Skeletal muscle cell (primary cell): ENCODE data around the gene PCNA.
"Not testable (repeated sequence)": the region's sequence is repeated elsewhere in the genome, so short reads cannot be mapped to it uniquely, and the experiment has no call there.

Source experiments
- DNase-seq: peaks from one replicate; pipeline ENCODE4 v3.0.0-alpha.2; 2010; ENCODE audit warnings: low read depth
- H3K4me3 ChIP-seq: 2 replicates; pipeline ENCODE4 v1.5.1; 2011; ENCODE audit warnings: low read depth, mild to moderate bottlenecking, control low read depth, low read length, moderate library complexity

Gene PCNA

GRCh38 chr20:5109276-5109675 is 10.5 kb downstream of the PCNA start:
- H3K4me3 ChIP-seq: no peak overlapping the region
- DNase-seq: no peak

GRCh38 chr20:5104479-5104878 is 15.3 kb downstream of the PCNA start:
- no peak for DNase-seq
- no peak overlapping the region for H3K4me3 ChIP-seq

GRCh38 chr20:5100684-5101347 is 18.9 kb downstream of the PCNA start:
- no peak overlapping the region for H3K4me3 ChIP-seq
- peak; percentile 8 for DNase-seq

- not testable (repeated sequence) for DNase-seq, H3K4me3 ChIP-seq
Measured at GRCh38 chr20:5099909-5100308, 19.8 kb downstream of the PCNA start.

- DNase-seq, H3K4me3 ChIP-seq: not testable (repeated sequence)
Measured at GRCh38 chr20:5099009-5099408, 20.7 kb downstream of the PCNA start.

- DNase-seq: no peak
- no peak overlapping the region for H3K4me3 ChIP-seq
Measured at GRCh38 chr20:5096463-5096862, 23.3 kb downstream of the PCNA start.

DNA sequence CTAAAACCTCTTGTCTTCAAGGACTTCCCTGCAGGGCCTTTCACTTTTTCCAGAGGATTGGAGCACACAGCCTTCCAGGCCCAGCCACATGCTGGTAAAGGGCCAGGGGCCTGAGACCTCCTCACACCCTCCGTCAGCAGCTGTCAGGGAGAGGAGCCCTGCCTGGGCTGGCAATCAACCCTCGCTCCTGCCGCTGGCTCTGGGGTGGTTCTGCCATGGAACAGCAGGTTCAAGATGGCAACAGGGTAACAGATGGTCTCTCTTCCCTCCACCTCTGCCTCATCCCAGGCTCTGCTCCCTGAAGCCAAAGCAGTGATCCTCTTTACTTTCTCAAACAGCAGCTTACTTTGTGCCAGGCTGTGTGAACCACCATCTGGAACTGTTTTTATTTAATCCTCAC is 23.8 kb downstream of the PCNA start:
- no peak for DNase-seq
- H3K4me3 ChIP-seq: no peak overlapping the region

- no peak for DNase-seq
- H3K4me3 ChIP-seq: no peak overlapping the region
Measured at GRCh38 chr20:5095454-5095853, 24.3 kb downstream of the PCNA start.

DNA sequence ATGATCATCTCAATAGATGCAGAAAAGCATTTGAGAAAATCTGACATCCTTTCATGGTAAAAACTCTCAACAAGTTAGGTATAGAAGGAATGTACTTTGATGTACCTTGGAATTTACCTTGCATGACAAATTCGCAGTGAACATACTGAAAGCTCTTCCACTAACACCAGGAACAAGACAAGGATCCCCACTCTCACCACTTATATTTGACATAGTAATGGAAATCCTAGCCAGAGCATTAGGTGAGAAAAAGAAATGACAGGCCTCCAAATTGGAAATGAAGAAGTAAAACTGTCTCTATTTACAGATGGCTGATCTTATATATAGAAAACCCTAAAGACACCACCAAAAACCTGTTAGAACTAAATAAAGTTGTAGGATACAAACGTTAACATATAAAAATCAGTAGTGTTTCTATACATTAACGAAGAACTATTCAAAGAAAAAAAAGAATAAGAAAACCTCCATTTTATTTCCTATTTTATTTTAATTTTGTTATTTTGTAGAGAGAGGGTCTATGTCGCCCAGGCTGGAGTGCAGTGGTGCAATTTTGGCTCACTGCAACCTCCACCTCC is 26.9 kb downstream of the PCNA start:
- no peak for DNase-seq
- H3K4me3 ChIP-seq: no peak overlapping the region

DNA sequence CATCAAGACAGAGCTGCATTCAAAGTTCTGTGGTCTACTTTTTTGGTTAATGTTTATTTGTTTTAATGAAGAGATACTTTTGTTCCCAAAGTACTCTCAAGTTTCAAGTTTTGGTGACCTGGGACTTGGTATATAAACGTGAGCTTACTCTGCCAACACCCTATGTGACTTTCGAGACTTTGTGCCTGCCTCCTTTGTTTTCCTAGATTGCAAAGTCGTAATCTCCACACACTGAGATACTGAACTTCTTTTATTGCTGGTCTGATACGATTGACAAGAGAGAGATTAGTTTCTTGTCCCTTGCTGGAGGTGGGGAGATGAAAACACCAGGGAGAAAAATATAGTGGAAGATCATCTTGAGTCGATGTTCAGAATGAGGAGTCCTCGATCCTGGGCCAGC is 27.9 kb downstream of the PCNA start:
- no peak for DNase-seq
- H3K4me3 ChIP-seq: no peak overlapping the region

GRCh38 chr20:5090191-5090590 is 29.6 kb downstream of the PCNA start:
- no peak for DNase-seq
- H3K4me3 ChIP-seq: no peak overlapping the region

- no peak for DNase-seq
- H3K4me3 ChIP-seq: no peak overlapping the region
Measured at GRCh38 chr20:5088688-5089087, 31.1 kb downstream of the PCNA start.

DNA sequence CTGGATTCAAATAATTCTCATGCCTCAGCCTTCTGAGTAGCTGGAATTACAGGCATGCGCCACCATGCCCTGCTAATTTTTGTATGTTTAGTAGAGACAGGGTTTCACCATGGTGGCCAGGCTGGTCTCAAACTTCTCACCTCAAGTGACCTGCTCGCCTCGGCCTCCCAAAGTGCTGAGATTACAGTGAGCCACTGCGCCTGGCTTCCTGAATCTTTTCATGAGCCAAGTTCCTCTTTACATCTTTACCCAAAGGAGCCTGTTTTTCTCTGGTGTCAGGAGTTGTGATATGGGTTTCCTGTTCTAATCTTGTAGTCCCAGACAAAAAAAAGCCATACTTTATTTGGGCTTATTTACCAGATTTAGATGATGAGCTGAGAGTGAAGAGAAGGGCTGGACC is 34.4 kb downstream of the PCNA start:
- DNase-seq: no peak
- H3K4me3 ChIP-seq: no peak overlapping the region

DNA sequence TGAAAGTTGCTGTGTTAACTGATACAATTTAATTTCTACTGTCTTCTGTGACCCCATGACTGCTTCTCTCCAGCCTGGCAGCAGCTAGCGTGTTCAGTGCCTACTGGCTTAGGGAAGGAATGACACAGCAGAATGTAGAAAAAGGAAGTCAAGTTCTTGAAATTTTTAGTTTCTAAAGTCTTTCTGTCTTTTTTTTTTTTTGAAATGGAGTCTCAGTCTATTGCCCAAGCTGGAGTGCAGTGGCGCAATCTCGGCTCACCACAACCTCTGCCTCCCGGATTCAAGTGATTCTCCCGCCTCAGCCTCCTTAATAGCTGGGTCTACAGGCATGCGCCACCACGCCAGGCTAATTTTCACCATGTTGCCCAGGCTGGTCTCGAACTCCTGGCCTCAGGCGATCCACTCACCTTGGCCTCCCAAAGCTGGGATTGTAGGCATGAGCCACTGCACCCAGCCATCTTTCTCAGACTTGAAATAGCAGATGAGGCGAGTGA is 39.3 kb downstream of the PCNA start:
- peak; percentile 35 for DNase-seq
- H3K4me3 ChIP-seq: no peak overlapping the region

GRCh38 chr20:5078399-5078958 is 41.3 kb downstream of the PCNA start:
- no peak overlapping the region for H3K4me3 ChIP-seq
- no peak for DNase-seq

DNA sequence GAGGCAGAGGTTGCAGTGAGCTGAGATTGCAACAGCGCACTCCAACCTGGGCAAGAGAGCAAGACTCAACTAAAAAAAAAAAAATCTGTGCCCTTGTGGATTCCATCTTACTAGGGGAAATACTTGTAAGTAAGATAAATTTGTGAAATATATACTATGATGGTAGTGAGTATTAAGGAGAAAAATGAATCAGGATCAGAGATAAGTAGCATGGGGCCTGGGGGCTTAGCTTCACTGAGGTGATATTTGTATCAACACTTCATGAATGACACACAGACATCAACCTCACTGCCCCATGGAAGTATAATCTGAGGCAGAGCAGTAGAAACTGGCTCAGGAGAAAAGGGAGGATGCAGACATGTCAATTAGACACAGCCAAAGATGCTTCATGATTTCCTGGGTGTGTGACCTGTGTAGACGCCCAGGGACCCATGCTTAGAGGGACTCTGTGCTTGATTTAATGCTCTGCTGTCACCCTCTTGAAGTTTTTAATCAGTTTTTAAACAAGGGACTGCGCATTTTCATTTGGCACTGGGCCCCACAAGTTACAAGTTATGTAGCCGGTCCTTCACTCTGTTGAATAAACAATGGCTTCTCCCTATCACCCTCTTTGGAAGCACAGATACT is 41.9 kb downstream of the PCNA start:
- H3K4me3 ChIP-seq: no peak overlapping the region
- DNase-seq: no peak

GRCh38 chr20:5076913-5077312 is 42.8 kb downstream of the PCNA start:
- not testable (repeated sequence) for DNase-seq, H3K4me3 ChIP-seq

- no peak overlapping the region for H3K4me3 ChIP-seq
- DNase-seq: no peak
Measured at GRCh38 chr20:5074232-5074674, 45.5 kb downstream of the PCNA start.

DNA sequence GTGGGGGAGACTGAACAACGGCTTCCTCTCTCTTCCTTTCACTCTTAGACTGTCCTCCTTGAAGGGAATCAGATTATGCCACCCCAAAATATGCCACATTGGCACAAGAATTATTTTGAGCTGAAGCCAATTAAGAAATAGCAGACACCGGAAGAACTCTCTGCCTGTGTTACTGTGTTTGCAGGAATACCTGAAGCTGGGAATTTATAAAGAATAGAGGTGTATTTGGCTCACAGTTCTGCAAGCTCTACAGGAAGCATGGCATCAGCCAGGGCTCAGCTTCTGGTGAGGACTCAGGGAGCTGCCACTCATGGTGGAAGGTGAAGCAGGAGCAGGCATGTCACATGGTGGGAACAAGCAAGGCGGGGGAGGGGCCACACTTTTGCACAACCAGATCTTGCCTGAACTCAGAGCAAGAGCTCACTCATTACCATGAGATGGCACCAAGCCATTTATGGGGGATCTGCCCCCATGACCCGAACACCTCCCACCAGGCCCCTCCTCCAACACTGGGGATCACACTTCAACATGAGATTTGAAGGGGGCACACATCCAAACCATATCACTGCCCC is 46.0 kb downstream of the PCNA start:
- no peak for DNase-seq
- H3K4me3 ChIP-seq: no peak overlapping the region
